Suprapubic skin (tissue), 4 donors: Measurements from ENCODE around the gene CDC42EP4.

Source experiments
- EP300 ChIP-seq: sonication (generic); formaldehyde crosslinking; IDR thresholded peaks from one replicate; pipeline ENCODE4 v1.6.1; 2017; ENCODE audit warnings: antibody characterized with exemption
- POLR2A ChIP-seq, 2 donors: fragments of 450-650 bp; IDR thresholded peaks; one replicate each; pipeline ENCODE4 v1.6.1; 2017; ENCODE audit warnings: antibody characterized with exemption in 2 of 2, mild to moderate bottlenecking in 2 of 2, moderate library complexity in 2 of 2
- POLR2AphosphoS5 ChIP-seq, 3 donors: sonication (generic); formaldehyde crosslinking; IDR thresholded peaks; one replicate each; pipeline ENCODE4 v1.6.1; 2017; ENCODE audit warnings: antibody characterized with exemption in 3 of 3
- TF ChIP-seq, protein P1 (sequence below), 2 donors: fragments of 200-600 bp in 1 of 2; fragments of 450-650 bp in 1 of 2; sonication (generic) in 1 of 2; IDR thresholded peaks; one replicate each; pipeline ENCODE4 v1.5.1; 2016 to 2019; ENCODE audit warnings: antibody characterized with exemption in 2 of 2, mild to moderate bottlenecking in 1 of 2, moderate library complexity in 1 of 2

DNA sequence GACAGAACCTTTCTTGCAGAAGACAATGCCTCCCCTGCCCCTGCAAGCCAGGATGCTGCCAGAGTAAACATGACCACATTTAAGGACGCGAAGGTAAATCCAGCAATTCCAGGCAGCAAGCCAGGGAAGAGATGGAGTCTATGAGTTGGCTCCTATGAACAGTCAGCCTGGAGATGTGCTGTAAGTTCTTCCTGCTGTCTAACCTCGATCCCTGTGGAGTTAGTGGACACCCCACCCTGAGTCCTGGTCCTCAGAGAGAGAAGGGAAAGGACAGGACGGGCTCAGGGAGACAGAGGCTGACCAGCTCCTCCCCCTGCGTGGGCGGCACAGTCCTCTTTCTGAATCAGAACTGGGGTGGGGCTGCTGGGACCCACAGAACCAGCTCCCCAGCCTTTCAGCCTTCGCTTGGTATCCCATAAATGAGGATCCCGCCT lies 24.9 kb downstream of the CDC42EP4 start:
- TF ChIP-seq, protein P1, sequence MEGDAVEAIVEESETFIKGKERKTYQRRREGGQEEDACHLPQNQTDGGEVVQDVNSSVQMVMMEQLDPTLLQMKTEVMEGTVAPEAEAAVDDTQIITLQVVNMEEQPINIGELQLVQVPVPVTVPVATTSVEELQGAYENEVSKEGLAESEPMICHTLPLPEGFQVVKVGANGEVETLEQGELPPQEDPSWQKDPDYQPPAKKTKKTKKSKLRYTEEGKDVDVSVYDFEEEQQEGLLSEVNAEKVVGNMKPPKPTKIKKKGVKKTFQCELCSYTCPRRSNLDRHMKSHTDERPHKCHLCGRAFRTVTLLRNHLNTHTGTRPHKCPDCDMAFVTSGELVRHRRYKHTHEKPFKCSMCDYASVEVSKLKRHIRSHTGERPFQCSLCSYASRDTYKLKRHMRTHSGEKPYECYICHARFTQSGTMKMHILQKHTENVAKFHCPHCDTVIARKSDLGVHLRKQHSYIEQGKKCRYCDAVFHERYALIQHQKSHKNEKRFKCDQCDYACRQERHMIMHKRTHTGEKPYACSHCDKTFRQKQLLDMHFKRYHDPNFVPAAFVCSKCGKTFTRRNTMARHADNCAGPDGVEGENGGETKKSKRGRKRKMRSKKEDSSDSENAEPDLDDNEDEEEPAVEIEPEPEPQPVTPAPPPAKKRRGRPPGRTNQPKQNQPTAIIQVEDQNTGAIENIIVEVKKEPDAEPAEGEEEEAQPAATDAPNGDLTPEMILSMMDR (IDR thresholded peaks at IDR 0.05): no peak
- TF ChIP-seq POLR2A (IDR thresholded peaks at IDR 0.05) (no peak), EP300 (no peak), POLR2AphosphoS5 (IDR thresholded peaks at IDR 0.05) (no peak)
